ENCODE measurements around the gene HJURP.

Gene HJURP

GRCh38 chr2:233830111-233830802, 24.1 kb downstream of the HJURP start:
- DNase-seq: no peak

DNA sequence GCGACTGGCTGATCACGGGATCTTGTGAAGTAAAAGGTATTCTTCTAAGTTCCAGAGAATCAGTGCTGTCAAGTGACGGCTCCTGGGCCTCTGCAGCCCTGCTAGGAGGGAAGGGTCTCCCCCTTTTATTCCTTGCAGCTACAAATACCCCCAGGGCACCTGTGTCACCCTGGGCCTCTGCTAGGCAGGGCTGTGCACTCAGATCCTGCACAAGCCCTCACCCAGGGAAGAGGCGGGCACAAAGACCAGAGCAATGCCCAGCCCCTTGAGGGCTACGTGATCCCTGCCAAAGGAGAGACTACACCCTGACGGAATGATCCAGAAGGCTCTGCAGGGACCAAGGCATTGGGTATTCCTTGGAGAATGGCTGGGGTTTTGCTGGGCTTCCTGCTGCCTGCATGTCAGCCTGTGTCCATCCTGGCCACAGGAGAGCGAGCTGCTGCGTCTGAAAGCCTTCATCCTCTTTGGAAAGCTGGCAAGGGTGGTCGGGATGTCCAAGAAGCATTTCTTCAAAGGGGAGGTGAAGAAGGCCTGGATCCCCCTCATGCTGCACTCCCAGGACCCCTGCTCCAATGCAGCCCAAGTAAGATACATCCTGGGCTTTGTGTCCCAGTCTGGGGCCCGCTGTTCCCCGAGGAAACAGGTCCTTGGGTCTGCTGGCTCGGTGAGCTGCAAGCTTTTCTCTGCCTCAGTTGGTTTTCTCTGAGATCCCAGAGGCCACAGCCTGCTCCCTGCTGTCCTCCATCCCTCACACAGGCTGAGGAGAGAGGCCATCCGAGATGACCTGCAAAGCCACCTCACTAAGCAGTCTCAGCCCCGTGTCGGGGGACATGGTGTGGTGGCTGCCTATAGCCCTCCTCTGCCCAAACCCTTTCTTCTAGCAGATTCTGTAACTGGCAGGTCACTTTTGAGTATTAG, 24.9 kb downstream of the HJURP start:
- no peak for DNase-seq

GRCh38 chr2:233828546-233829192, 25.7 kb downstream of the HJURP start:
- no peak for DNase-seq

- no peak for DNase-seq
Observed at GRCh38 chr2:233824373-233824772, 30.0 kb downstream of the HJURP start.

GRCh38 chr2:233823731-233824121, 30.6 kb downstream of the HJURP start:
- DNase-seq: no peak

GRCh38 chr2:233822781-233823730, 31.3 kb downstream of the HJURP start:
- DNase-seq: no peak

DNA sequence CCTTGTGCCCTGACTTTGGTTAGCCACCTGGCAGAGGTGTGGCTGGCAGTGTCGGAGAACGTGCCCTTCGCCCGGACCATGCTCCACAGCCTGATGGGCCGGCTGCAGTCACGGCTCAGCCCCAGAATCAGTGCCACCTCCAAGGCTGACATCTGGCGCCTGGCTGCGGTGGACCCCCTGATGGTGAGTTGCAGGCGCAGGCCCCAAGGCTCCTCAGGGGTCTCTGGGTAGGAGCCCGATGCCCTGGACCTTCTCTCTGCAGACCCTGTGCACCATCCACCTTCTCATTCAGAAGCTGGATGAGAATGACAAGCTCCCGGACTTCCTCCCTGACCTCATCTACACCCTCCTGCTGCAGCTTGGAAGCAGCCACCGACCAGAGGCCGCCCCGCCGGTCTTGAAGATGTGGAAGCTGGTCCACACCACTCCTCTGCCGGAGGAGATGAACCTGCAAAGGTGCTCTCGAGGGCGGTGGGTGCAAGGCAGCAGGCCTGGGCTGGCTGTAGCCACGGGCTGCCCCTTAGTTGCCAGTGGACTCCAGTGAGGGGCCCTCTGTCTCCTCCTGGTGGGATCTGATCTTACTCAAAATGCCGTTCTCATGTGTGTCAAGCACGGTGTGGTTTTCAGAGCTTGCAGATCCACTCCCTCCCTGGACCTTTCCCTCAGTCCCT, 32.1 kb downstream of the HJURP start:
- no peak for DNase-seq

- DNase-seq: no peak
Observed at GRCh38 chr2:233821709-233822100, 32.6 kb downstream of the HJURP start.

DNA sequence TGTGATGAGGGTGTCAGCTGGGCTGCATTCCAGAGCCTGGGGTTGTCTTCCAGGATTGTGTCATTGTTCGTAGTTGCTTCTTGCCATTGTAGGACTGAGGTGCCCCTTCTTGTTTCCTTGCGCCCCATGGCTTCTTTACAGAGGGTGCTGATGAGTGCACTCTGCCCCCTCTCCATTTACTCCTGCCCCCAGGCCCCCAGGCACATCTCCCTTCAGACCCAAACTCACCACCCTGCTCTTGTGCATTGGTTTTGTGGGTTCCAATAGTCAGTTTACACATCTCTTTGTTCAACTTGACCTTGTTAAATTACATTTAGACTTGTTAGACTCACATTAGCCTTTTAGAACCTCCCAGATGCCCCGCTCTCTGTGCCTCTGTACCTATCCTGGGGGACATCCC, 33.1 kb downstream of the HJURP start:
- no peak for DNase-seq

- DNase-seq: no peak
Observed at GRCh38 chr2:233820774-233821105, 33.6 kb downstream of the HJURP start.

GRCh38 chr2:233819884-233820773, 34.2 kb downstream of the HJURP start:
- DNase-seq: no peak

GRCh38 chr2:233818639-233819621, 35.4 kb downstream of the HJURP start:
- no peak for DNase-seq

GRCh38 chr2:233817995-233818638, 36.2 kb downstream of the HJURP start:
- DNase-seq: no peak

DNA sequence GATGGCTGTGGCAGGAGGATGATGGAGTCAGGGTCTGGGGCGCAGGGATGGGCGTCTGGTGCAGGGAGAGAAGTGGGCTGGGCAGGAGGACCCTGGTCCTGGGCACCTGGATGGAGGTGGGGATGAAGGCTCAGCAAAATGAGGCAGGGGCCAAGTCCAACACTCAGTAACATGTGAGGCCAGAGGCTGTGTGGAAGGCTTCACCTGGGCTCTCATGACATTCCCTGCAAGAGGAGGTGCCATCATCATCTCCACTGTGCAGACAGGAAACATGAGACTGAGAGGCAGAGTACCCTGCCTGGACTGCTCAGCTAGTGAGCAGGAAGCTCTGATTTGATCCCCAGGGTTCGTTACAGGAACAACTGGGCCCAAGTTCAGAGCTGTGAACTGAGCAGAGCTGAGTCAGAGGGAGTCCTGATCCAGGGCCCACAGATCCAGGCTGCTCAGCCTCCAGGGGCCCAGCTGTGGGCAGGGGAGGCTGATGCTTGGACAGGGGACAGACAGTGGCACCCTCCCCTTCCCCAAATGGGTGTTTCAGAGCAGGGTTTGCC, 36.9 kb downstream of the HJURP start:
- DNase-seq: no peak

GRCh38 chr2:233816771-233817170, 37.6 kb downstream of the HJURP start:
- DNase-seq: no peak

GRCh38 chr2:233816334-233816733, 38.0 kb downstream of the HJURP start:
- DNase-seq: no peak

- no peak for DNase-seq
Observed at GRCh38 chr2:233815861-233816260, 38.5 kb downstream of the HJURP start.

GRCh38 chr2:233814056-233814835, 40.1 kb downstream of the HJURP start:
- DNase-seq: no peak
